AG09309 (cell line): ENCODE data around the gene PON1.

Source experiments
- DNase-seq: peaks from one replicate; pipeline ENCODE4 v3.0.0-alpha.2; 2010; ENCODE audit warnings: low read depth
- H3K4me3 ChIP-seq: 2 replicates; pipeline ENCODE4 v1.5.1; 2011; ENCODE audit warnings: mild to moderate bottlenecking, low read depth, low read length, moderate library complexity; ENCODE audit not compliant: control insufficient read depth
- TF ChIP-seq, protein P1 (sequence below): IDR thresholded peaks from 2 replicates; pipeline ENCODE4 v1.5.1; 2011; ENCODE audit warnings: mild to moderate bottlenecking, low read depth, low read length, inconsistent platforms; ENCODE audit not compliant: insufficient read depth, control insufficient read depth; ENCODE audit errors: missing control alignments

The PON1 gene

GRCh38 chr7:95269640-95270039, 54.7 kb downstream of the PON1 start:
- H3K4me3 ChIP-seq = no peak overlapping the region
- no peak for DNase-seq
- TF ChIP-seq, protein P1, sequence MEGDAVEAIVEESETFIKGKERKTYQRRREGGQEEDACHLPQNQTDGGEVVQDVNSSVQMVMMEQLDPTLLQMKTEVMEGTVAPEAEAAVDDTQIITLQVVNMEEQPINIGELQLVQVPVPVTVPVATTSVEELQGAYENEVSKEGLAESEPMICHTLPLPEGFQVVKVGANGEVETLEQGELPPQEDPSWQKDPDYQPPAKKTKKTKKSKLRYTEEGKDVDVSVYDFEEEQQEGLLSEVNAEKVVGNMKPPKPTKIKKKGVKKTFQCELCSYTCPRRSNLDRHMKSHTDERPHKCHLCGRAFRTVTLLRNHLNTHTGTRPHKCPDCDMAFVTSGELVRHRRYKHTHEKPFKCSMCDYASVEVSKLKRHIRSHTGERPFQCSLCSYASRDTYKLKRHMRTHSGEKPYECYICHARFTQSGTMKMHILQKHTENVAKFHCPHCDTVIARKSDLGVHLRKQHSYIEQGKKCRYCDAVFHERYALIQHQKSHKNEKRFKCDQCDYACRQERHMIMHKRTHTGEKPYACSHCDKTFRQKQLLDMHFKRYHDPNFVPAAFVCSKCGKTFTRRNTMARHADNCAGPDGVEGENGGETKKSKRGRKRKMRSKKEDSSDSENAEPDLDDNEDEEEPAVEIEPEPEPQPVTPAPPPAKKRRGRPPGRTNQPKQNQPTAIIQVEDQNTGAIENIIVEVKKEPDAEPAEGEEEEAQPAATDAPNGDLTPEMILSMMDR = no peak

DNA sequence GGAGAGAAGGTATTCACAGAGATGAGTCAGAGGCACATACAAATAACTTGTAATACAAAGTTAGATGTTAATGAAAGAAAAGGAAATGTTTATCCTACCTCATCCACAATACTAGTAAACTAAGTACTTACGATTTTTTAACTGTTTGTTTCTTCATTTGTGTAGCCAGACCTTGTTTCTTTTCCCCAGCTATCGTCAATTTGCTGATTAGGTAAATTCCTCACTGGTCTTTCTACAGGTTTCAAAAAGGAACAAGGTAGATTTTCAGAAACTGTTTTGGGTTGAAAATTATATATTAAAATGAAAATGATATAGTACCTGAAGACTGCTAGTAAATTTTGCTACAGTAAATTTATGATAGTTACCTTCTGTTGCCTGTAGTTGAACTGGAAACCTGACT, 56.6 kb downstream of the PON1 start:
- no peak for DNase-seq
- TF ChIP-seq, protein P1 = no peak
- H3K4me3 ChIP-seq = no peak overlapping the region

GRCh38 chr7:95265634-95266033, 58.7 kb downstream of the PON1 start:
- TF ChIP-seq, protein P1 = no peak
- no peak overlapping the region for H3K4me3 ChIP-seq
- DNase-seq = no peak

- no peak for DNase-seq
- TF ChIP-seq, protein P1 = no peak
- H3K4me3 ChIP-seq = no peak overlapping the region
Measured at GRCh38 chr7:95264363-95264891, 59.9 kb downstream of the PON1 start.

GRCh38 chr7:95263785-95264362, 60.5 kb downstream of the PON1 start:
- H3K4me3 ChIP-seq = no peak overlapping the region
- TF ChIP-seq, protein P1 = no peak
- no peak for DNase-seq

- TF ChIP-seq, protein P1 = no peak
- DNase-seq = no peak
- no peak overlapping the region for H3K4me3 ChIP-seq
Measured at GRCh38 chr7:95262875-95263274, 61.5 kb downstream of the PON1 start.
